Suprapubic skin (tissue), 4 donors: ENCODE data around the gene WDR6. TPM values are rescaled to one million over a fixed set of nuclear protein-coding genes. Genes with fewer than 3 reads are reported as not detected.

Experiments
- DNase-seq, 2 donors: peaks; one replicate each; pipeline ENCODE4 v3.0.0-alpha.2; 2019; ENCODE audit warnings: low spot score in 2 of 2
- H3K27ac ChIP-seq: fragments of 200-600 bp; sonication (generic); one replicate; pipeline ENCODE4 v1.5.1; 2019
- H3K27me3 ChIP-seq: fragments of 200-600 bp; sonication (generic); one replicate; pipeline ENCODE4 v1.5.1; 2019
- H3K36me3 ChIP-seq: fragments of 200-600 bp; sonication (generic); one replicate; pipeline ENCODE4 v1.5.1; 2019
- H3K4me1 ChIP-seq: fragments of 200-600 bp; sonication (generic); one replicate; pipeline ENCODE4 v1.5.1; 2019
- H3K4me3 ChIP-seq: fragments of 200-600 bp; sonication (generic); one replicate; pipeline ENCODE4 v1.5.1; 2019; ENCODE audit warnings: mild to moderate bottlenecking
- H3K9me3 ChIP-seq: fragments of 200-600 bp; sonication (generic); one replicate; pipeline ENCODE4 v1.5.1; 2019
- EP300 ChIP-seq: sonication (generic); formaldehyde crosslinking; IDR thresholded peaks from one replicate; pipeline ENCODE4 v1.6.1; 2017; ENCODE audit warnings: antibody characterized with exemption
- POLR2A ChIP-seq, 2 donors: fragments of 450-650 bp; IDR thresholded peaks; one replicate each; pipeline ENCODE4 v1.6.1; 2017; ENCODE audit warnings: antibody characterized with exemption in 2 of 2, mild to moderate bottlenecking in 2 of 2, moderate library complexity in 2 of 2
- POLR2AphosphoS5 ChIP-seq, 3 donors: sonication (generic); formaldehyde crosslinking; IDR thresholded peaks; one replicate each; pipeline ENCODE4 v1.6.1; 2017; ENCODE audit warnings: antibody characterized with exemption in 3 of 3
- WGBS: methylation state at CpG from one replicate; pipeline ENCODE4 v1.1.5; 2018; 5-methylcytosine and 5-hydroxymethylcytosine counted together
- total RNA-seq, 4 donors: library from RNA; depleted of rRNA; stranded (reverse); fragments of >200 nt; gene quantifications; one replicate each; pipeline ENCODE4 v1.1.0, GENCODE V29; 2016
- TF ChIP-seq, protein P1 (sequence below), 2 donors: fragments of 200-600 bp in 1 of 2; fragments of 450-650 bp in 1 of 2; sonication (generic) in 1 of 2; IDR thresholded peaks; one replicate each; pipeline ENCODE4 v1.5.1; 2016 to 2019; ENCODE audit warnings: antibody characterized with exemption in 2 of 2, mild to moderate bottlenecking in 1 of 2, moderate library complexity in 1 of 2

WDR6 gene
- total RNA-seq, 4 donors from 2014 or later, result 49.1 to 105 (median 55.5) TPM

DNA sequence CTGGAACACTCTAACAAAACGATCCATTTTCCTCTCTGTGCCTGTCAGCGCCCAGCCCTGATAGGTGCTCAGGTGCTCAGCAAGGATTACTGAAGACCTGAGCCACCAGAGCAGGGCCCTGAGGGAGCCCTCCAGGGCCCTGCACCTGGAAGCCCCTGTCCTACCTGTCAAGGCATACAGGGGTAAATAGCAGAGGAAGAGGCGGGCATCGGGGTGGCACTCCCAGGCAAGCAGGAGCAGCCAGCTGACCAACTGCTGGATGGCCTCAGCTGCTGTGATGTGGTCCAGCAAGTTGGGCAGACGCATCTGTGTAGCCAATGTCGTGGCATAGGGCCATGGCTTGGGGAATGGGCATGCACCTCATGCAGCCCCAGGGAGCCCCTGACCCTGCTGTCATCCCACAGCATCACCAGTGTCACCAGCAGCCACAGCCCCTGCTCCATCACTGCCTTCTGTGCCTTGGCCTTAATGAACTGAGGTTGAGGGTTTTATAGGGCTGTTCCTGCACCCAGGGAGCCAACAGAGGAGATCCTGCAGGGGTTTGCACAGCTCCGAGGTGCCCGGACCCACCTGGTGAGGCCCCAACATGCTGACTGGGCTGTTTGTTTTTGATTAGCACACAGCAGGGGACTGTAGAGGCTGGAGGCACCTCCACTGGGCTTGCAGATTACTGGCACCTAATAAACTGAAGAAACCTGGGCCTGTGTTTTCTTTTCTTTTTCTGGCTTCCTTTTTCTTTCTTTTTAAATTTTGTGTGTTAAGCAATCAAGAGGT lies 7.9 kb upstream of the WDR6 start:
- Histone ChIP-seq H3K4me1 (no peaks in the 10 kb centered on the region), H3K4me3 (no peak overlapping the region), H3K27ac (no peak overlapping the region), H3K36me3 (peaks cover 15% of the 10 kb centered on the region), H3K9me3 (no peaks in the 10 kb centered on the region), H3K27me3 (no peaks in the 10 kb centered on the region)
- TF ChIP-seq, protein P1, sequence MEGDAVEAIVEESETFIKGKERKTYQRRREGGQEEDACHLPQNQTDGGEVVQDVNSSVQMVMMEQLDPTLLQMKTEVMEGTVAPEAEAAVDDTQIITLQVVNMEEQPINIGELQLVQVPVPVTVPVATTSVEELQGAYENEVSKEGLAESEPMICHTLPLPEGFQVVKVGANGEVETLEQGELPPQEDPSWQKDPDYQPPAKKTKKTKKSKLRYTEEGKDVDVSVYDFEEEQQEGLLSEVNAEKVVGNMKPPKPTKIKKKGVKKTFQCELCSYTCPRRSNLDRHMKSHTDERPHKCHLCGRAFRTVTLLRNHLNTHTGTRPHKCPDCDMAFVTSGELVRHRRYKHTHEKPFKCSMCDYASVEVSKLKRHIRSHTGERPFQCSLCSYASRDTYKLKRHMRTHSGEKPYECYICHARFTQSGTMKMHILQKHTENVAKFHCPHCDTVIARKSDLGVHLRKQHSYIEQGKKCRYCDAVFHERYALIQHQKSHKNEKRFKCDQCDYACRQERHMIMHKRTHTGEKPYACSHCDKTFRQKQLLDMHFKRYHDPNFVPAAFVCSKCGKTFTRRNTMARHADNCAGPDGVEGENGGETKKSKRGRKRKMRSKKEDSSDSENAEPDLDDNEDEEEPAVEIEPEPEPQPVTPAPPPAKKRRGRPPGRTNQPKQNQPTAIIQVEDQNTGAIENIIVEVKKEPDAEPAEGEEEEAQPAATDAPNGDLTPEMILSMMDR (IDR thresholded peaks at IDR 0.05), result no peak
- TF ChIP-seq POLR2AphosphoS5 (IDR thresholded peaks at IDR 0.05) (no peak), EP300 (no peak), POLR2A (IDR thresholded peaks at IDR 0.05) (no peak)
- no peak for DNase-seq
- 75% methylated on average over 4 of the region's 8 CpGs for WGBS

DNA sequence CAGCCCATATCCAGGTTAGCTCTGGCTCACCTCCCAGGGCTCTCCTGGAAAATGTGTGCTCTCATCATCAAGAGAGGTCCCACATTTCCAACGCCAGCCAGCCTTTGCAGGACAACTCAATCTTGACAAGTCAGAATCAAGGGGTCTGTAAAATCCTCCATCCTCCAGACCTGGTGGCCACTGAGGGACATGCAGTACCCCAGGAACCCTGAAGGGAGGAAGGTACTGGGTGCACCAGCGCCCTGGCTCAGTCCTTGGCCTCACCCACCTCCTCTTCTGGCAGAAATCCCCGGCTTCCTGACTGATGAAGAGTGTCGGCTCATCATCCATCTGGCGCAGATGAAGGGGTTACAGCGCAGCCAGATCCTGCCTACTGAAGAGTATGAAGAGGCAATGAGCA lies 6.0 kb upstream of the WDR6 start:
- TF ChIP-seq POLR2A (IDR thresholded peaks at IDR 0.05) (no peak), EP300 (no peak), POLR2AphosphoS5 (IDR thresholded peaks at IDR 0.05) (no peak)
- TF ChIP-seq, protein P1 (IDR thresholded peaks at IDR 0.05), result no peak
- Histone ChIP-seq H3K27ac (no peak overlapping the region), H3K27me3 (no peaks in the 10 kb centered on the region), H3K4me3 (no peak overlapping the region), H3K36me3 (peaks cover 14% of the 10 kb centered on the region), H3K4me1 (peaks cover 6% of the 10 kb centered on the region), H3K9me3 (no peaks in the 10 kb centered on the region)
- DNase-seq, result no peak
- WGBS, result 83% methylated on average over 1 of the region's 6 CpGs

- DNase-seq, result no peak
- peaks cover 27% of the 10 kb centered on the region for H3K4me1 ChIP-seq
- no peaks in the 10 kb centered on the region for H3K27me3 ChIP-seq
- H3K4me3 ChIP-seq, result no peak overlapping the region
- H3K27ac ChIP-seq, result no peak overlapping the region
- 89% methylated on average over 12 of the region's 16 CpGs for WGBS
- no peaks in the 10 kb centered on the region for H3K9me3 ChIP-seq
- TF ChIP-seq EP300 (no peak), POLR2AphosphoS5 (IDR thresholded peaks at IDR 0.05) (no peak), POLR2A (IDR thresholded peaks at IDR 0.05) (no peak)
- TF ChIP-seq, protein P1 (IDR thresholded peaks at IDR 0.05), result no peak
- H3K36me3 ChIP-seq, result no peaks in the 10 kb centered on the region
Measured at GRCh38 chr3:49004352-49005302, 2.6 kb upstream of the WDR6 start.

DNA sequence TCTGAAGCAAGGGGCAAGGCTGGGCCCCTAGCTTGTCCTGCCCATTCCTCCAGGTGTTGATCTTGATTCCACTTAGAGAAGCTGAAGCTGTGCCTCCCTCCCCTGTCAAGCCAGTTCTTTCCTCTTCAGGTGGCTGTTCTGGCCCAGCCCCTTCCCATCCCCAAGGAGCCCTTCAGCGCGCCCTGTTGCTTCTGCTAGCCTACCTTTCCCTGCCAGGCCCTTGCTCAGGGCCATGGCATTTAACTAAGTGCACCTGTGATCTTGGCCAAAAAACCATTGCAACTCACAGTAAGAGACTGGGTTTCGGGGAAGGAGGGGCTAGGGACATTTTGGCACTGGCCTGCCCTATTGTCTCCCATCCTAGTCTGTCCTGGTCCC lies 1.9 kb upstream of the WDR6 start:
- H3K4me1 ChIP-seq, result peaks cover 27% of the 10 kb centered on the region
- no peaks in the 10 kb centered on the region for H3K36me3 ChIP-seq
- H3K4me3 ChIP-seq, result no peak overlapping the region
- TF ChIP-seq, protein P1 (IDR thresholded peaks at IDR 0.05), result no peak
- TF ChIP-seq EP300 (no peak), POLR2AphosphoS5 (IDR thresholded peaks at IDR 0.05) (no peak), POLR2A (IDR thresholded peaks at IDR 0.05) (no peak)
- no peak overlapping the region for H3K27ac ChIP-seq
- no peaks in the 10 kb centered on the region for H3K9me3 ChIP-seq
- DNase-seq, result no peak
- WGBS, result 86% methylated on average over 3 of the region's 3 CpGs
- no peaks in the 10 kb centered on the region for H3K27me3 ChIP-seq

DNA sequence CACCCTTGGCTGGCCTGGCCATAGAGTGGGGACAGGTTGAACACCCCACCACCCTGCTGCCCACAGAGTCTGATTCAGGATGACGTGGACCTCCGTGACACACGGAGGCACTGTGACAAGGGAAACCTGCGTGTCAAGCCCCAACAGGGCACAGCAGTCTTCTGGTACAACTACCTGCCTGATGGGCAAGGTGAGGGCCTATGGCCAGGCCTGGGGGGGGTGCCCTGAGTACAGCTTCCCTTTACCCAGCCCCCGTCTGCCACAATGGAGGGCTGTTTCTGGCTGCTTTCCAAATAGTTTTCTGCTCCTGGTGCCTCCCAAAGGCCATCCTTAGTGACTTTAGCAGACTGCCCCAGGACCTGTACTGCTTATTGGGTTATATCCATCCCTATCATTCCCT lies 1.2 kb upstream of the WDR6 start:
- TF ChIP-seq EP300, result no peak
- no peak for TF ChIP-seq POLR2AphosphoS5 (IDR thresholded peaks at IDR 0.05)
- TF ChIP-seq POLR2A (IDR thresholded peaks at IDR 0.05), result no peak
- TF ChIP-seq, protein P1 (IDR thresholded peaks at IDR 0.05), result no peak
- WGBS, result no CpG with 5 or more reads among the region's 5 CpGs

More for the DNA sequence above, 1.2 kb upstream of the WDR6 start:
- Histone ChIP-seq H3K9me3 (no peaks in the 10 kb centered on the region), H3K4me3 (peak overlapping the region; percentile 69), H3K27me3 (no peaks in the 10 kb centered on the region), H3K27ac (peak overlapping the region; percentile 91), H3K36me3 (no peaks in the 10 kb centered on the region), H3K4me1 (peaks cover 27% of the 10 kb centered on the region)
- no peak for DNase-seq
